ENCODE measurements around the gene RIMS3.

- TF ChIP-seq EZH2phosphoT487 (IDR thresholded peaks at IDR 0.05; ENCODE audit: low read length) (no peak), CTCF (IDR thresholded peaks at IDR 0.05; ENCODE audit: low read length) (no peak)
These were observed 11.0 kb upstream of the RIMS3 start for GRCh38 chr1:40676501-40676900.
